SK-N-SH (cell line): ENCODE measurements around the gene PAMR1.

Experiments used
- CHD2 ChIP-seq: fragments of 150-350 bp; IDR thresholded peaks from 2 replicates; pipeline ENCODE4 v1.6.1; 2018; ENCODE audit warnings: low read length; ENCODE audit not compliant: partially characterized antibody
- EP300 ChIP-seq, 2 experiments: IDR thresholded peaks; 2 replicates each; pipeline versions ENCODE4 v1.4.0 to v1.6.1; 2012; ENCODE audit warnings: borderline replicate concordance in 1 of 2, low read depth in 1 of 2, low read length in 1 of 2
- EZH2phosphoT487 ChIP-seq: fragments of 200-600 bp; sonication (generic); IDR thresholded peaks from 2 replicates; pipeline ENCODE4 v1.6.1; 2017; ENCODE audit warnings: low read depth, mixed run types, mild to moderate bottlenecking, antibody characterized with exemption, moderate library complexity, borderline replicate concordance
- FOSL2 ChIP-seq: IDR thresholded peaks from 2 replicates; pipeline ENCODE4 v1.4.0; 2012; ENCODE audit warnings: low read depth, mild to moderate bottlenecking, moderate library complexity, borderline replicate concordance
- FOXM1 ChIP-seq: IDR thresholded peaks from 2 replicates; pipeline ENCODE4 v1.4.0; 2012; ENCODE audit warnings: low read depth, mild to moderate bottlenecking
- RAD21 ChIP-seq: IDR thresholded peaks from 2 replicates; pipeline ENCODE4 v1.6.1; 2012; ENCODE audit warnings: mild to moderate bottlenecking, low read length
- TCF12 ChIP-seq: IDR thresholded peaks from 2 replicates; pipeline ENCODE4 v1.4.0; 2012
- TEAD4 ChIP-seq: IDR thresholded peaks from 2 replicates; pipeline ENCODE4 v1.4.0; 2012; ENCODE audit warnings: mild to moderate bottlenecking, borderline replicate concordance; ENCODE audit not compliant: insufficient read depth
- USF1 ChIP-seq: IDR thresholded peaks from 2 replicates; pipeline ENCODE4 v1.4.0; 2012; ENCODE audit warnings: low read depth, borderline replicate concordance
- TF ChIP-seq, protein P1 (sequence below): fragments of 200-600 bp; sonication (generic); IDR thresholded peaks from 2 replicates; pipeline ENCODE4 v1.6.1; 2017; ENCODE audit warnings: antibody characterized with exemption, mild to moderate bottlenecking, moderate library complexity

DNA sequence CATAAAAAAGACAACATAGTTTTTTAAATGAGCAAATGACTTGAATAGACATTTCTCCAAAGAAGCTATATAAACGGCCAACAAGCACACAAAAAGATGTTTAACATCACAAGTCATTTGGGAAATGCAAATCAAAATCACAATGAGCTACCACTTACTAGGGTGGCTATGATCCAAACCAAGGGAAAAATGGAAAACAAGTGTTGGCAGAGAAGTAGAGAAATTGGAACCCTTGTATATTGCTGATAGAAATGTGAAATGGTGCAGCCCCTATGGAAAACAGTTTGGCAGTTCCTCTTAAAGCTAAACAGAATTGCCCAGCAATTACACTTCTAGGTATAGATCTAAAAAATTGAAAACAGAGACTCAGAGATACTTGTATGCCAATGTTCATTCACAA lies 29.0 kb downstream of the PAMR1 start:
- TF ChIP-seq EZH2phosphoT487 (no peak), EP300 (IDR thresholded peaks at IDR 0.05; ENCODE audit: borderline replicate concordance in 1 of 2, low read depth in 1 of 2, low read length in 1 of 2) (no peak), TCF12 (no peak), FOXM1 (no peak), CHD2 (no peak), FOSL2 (no peak), TEAD4 (no peak), USF1 (no peak), RAD21 (no peak)
- TF ChIP-seq, protein P1, sequence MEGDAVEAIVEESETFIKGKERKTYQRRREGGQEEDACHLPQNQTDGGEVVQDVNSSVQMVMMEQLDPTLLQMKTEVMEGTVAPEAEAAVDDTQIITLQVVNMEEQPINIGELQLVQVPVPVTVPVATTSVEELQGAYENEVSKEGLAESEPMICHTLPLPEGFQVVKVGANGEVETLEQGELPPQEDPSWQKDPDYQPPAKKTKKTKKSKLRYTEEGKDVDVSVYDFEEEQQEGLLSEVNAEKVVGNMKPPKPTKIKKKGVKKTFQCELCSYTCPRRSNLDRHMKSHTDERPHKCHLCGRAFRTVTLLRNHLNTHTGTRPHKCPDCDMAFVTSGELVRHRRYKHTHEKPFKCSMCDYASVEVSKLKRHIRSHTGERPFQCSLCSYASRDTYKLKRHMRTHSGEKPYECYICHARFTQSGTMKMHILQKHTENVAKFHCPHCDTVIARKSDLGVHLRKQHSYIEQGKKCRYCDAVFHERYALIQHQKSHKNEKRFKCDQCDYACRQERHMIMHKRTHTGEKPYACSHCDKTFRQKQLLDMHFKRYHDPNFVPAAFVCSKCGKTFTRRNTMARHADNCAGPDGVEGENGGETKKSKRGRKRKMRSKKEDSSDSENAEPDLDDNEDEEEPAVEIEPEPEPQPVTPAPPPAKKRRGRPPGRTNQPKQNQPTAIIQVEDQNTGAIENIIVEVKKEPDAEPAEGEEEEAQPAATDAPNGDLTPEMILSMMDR, result no peak
